Effector memory CD4-positive, alpha-beta T cell (primary cell): Measurements from ENCODE around the gene CARNS1.
A peak's percentile ranks its signal among the peaks of the same experiment; 100 is the strongest.

Experiments used
- DNase-seq, 3 donors: peaks; one replicate each; pipeline ENCODE4 v3.0.0-alpha.2; 2020
- H3K27ac ChIP-seq: 2 replicates; pipeline ENCODE4 v1.7.0; 2013; ENCODE audit warnings: mild to moderate bottlenecking, low read length, moderate library complexity; ENCODE audit not compliant: insufficient read depth, poor library complexity, severe bottlenecking
- H3K27me3 ChIP-seq: replicated peaks from 2 replicates; pipeline ENCODE4 v1.7.0; 2013; ENCODE audit warnings: mild to moderate bottlenecking, low read length; ENCODE audit not compliant: insufficient read depth, control insufficient read depth, poor library complexity, severe bottlenecking
- H3K36me3 ChIP-seq: 2 replicates; pipeline ENCODE4 v1.7.0; 2013; ENCODE audit warnings: mild to moderate bottlenecking, low read length, moderate library complexity; ENCODE audit not compliant: control insufficient read depth, insufficient read depth
- H3K4me1 ChIP-seq: 2 replicates; pipeline ENCODE4 v1.7.0; 2013; ENCODE audit warnings: low read length, mild to moderate bottlenecking; ENCODE audit not compliant: control insufficient read depth, insufficient read depth, poor library complexity, severe bottlenecking
- H3K4me3 ChIP-seq: 2 replicates; pipeline ENCODE4 v1.7.0; 2013; ENCODE audit warnings: low read length, low read depth, mild to moderate bottlenecking; ENCODE audit not compliant: insufficient read depth, poor library complexity, severe bottlenecking
- H3K9me3 ChIP-seq: 2 replicates; pipeline ENCODE4 v1.7.0; 2013; ENCODE audit warnings: mild to moderate bottlenecking, low read length, moderate library complexity; ENCODE audit not compliant: control insufficient read depth
- total RNA-seq, 3 donors: gene quantifications; one replicate each; lab custom pipeline; 2026; lab: John Stamatoyannopoulos, UW

The CARNS1 gene
- 8.5 to 19.4 (median 9.8) reads per million in 3 donors for total RNA-seq

- peak within 1 kb of the TSS; percentile 26 for H3K4me3 ChIP-seq
- DNase-seq = no peak
- peaks cover 88% of the 10 kb centered on the region for H3K4me1 ChIP-seq
- H3K9me3 ChIP-seq = no peaks in the 10 kb centered on the region
- H3K27me3 ChIP-seq = no peaks in the 10 kb centered on the region
- H3K27ac ChIP-seq = peak within 1 kb of the TSS; percentile 78
- H3K36me3 ChIP-seq = no peaks in the 10 kb centered on the region
Observed at GRCh38 chr11:67415501-67416304, at the start of gene CARNS1. TSS of gene CARNS1 (plus strand) at chr11:67415678. CDS start at chr11:67416200, 522 bp downstream.

- no peaks in the 10 kb centered on the region for H3K36me3 ChIP-seq
- no peak for DNase-seq
- H3K9me3 ChIP-seq = no peaks in the 10 kb centered on the region
- peaks cover 47% of the 10 kb centered on the region for H3K4me1 ChIP-seq
- no peak overlapping the region for H3K4me3 ChIP-seq
- H3K27ac ChIP-seq = no peak overlapping the region
- H3K27me3 ChIP-seq = no peaks in the 10 kb centered on the region
Observed at GRCh38 chr11:67365736-67366444, 49.6 kb upstream of the CARNS1 start.

GRCh38 chr11:67366546-67366945 lies 48.9 kb upstream of the CARNS1 start:
- Histone ChIP-seq H3K4me3 (no peak overlapping the region), H3K27me3 (no peaks in the 10 kb centered on the region), H3K27ac (no peak overlapping the region), H3K9me3 (no peaks in the 10 kb centered on the region), H3K4me1 (peaks cover 54% of the 10 kb centered on the region), H3K36me3 (no peaks in the 10 kb centered on the region)
- DNase-seq = no peak

GRCh38 chr11:67366961-67367760 lies 48.3 kb upstream of the CARNS1 start:
- Histone ChIP-seq H3K27ac (no peak overlapping the region), H3K4me1 (peaks cover 60% of the 10 kb centered on the region)

GRCh38 chr11:67367761-67368227 lies 47.7 kb upstream of the CARNS1 start:
- H3K27ac ChIP-seq = no peak overlapping the region
- H3K4me3 ChIP-seq = no peak overlapping the region
- no peaks in the 10 kb centered on the region for H3K36me3 ChIP-seq
- H3K27me3 ChIP-seq = no peaks in the 10 kb centered on the region
- no peak for DNase-seq
- H3K4me1 ChIP-seq = peaks cover 62% of the 10 kb centered on the region
- H3K9me3 ChIP-seq = no peaks in the 10 kb centered on the region

More at GRCh38 chr11:67366961-67367760, 48.3 kb upstream of the CARNS1 start:
- no peak overlapping the region for H3K4me3 ChIP-seq
- H3K9me3 ChIP-seq = no peaks in the 10 kb centered on the region
- H3K36me3 ChIP-seq = no peaks in the 10 kb centered on the region
- no peaks in the 10 kb centered on the region for H3K27me3 ChIP-seq
- no peak for DNase-seq

GRCh38 chr11:67368621-67369020 lies 46.9 kb upstream of the CARNS1 start:
- Histone ChIP-seq H3K4me1 (peaks cover 62% of the 10 kb centered on the region), H3K36me3 (no peaks in the 10 kb centered on the region), H3K9me3 (no peaks in the 10 kb centered on the region), H3K27ac (no peak overlapping the region), H3K4me3 (no peak overlapping the region), H3K27me3 (no peaks in the 10 kb centered on the region)
- DNase-seq = no peak

- Histone ChIP-seq H3K4me1 (peaks cover 64% of the 10 kb centered on the region), H3K27me3 (no peaks in the 10 kb centered on the region), H3K36me3 (no peaks in the 10 kb centered on the region), H3K4me3 (no peak overlapping the region), H3K27ac (no peak overlapping the region), H3K9me3 (no peaks in the 10 kb centered on the region)
- no peak for DNase-seq
Observed at GRCh38 chr11:67369275-67369674, 46.2 kb upstream of the CARNS1 start.

- H3K27ac ChIP-seq = no peak overlapping the region
- no peaks in the 10 kb centered on the region for H3K9me3 ChIP-seq
- H3K4me3 ChIP-seq = no peak overlapping the region
- no peaks in the 10 kb centered on the region for H3K36me3 ChIP-seq
- no peak for DNase-seq
- peaks cover 64% of the 10 kb centered on the region for H3K4me1 ChIP-seq
- no peaks in the 10 kb centered on the region for H3K27me3 ChIP-seq
Observed at GRCh38 chr11:67369801-67370284, 45.6 kb upstream of the CARNS1 start.

- DNase-seq = no peak
- no peaks in the 10 kb centered on the region for H3K27me3 ChIP-seq
Observed at GRCh38 chr11:67370351-67371076, 45.0 kb upstream of the CARNS1 start.

More at GRCh38 chr11:67370351-67371076, 45.0 kb upstream of the CARNS1 start:
- H3K27ac ChIP-seq = no peak overlapping the region
- no peak overlapping the region for H3K4me3 ChIP-seq
- H3K36me3 ChIP-seq = no peaks in the 10 kb centered on the region
- H3K4me1 ChIP-seq = peaks cover 61% of the 10 kb centered on the region
- H3K9me3 ChIP-seq = no peaks in the 10 kb centered on the region
